Raji (cell line): ENCODE measurements around the gene LRMDA.

Experiments used
- POLR2A ChIP-seq: IDR thresholded peaks from 2 replicates; pipeline ENCODE4 v1.6.1; 2011; ENCODE audit warnings: low read depth, low read length, control low read depth; ENCODE audit not compliant: insufficient read depth

Gene LRMDA

DNA sequence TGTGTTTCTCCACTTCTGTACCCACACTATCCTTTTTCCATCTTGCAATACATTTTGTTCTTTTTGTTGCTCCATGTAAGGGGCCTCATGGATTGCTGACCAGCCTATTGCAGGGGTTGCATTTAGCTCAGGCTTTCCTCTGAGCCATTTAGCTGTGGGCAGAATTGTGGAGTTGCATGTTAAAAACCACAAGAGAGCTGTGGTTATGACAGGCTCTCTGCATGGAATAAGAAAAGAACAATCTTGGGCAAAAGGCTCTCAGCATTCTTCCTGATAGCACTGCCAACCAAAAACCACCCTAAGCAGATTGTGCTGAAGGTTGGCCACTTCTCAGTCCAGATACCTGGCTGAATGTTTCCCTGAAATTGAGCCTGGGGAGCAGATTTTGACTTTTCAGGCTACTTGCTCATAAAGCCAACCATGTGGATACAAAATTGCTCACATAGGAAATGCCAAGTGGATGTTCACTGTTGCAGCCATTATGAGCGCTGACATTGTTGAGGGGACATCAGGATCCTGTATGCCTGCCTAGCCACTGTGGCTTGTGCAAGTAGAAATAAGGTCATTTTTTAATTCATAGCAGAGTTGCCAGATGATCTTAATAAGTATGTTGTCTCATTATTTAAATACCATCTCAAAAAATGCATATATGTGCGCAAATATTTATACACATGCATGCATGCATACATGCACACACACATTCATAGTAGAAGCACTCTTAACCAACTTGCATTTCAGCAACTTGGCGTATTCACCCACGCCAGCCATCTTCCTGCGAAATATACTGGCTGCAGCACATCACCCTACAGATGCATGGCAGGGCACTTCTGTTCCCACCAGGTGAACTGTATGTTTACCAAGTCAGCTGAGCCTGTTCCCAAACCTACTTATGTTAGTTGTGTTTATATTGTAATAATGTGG is 695.4 kb downstream of the LRMDA start:
- no peak for TF ChIP-seq POLR2A

DNA sequence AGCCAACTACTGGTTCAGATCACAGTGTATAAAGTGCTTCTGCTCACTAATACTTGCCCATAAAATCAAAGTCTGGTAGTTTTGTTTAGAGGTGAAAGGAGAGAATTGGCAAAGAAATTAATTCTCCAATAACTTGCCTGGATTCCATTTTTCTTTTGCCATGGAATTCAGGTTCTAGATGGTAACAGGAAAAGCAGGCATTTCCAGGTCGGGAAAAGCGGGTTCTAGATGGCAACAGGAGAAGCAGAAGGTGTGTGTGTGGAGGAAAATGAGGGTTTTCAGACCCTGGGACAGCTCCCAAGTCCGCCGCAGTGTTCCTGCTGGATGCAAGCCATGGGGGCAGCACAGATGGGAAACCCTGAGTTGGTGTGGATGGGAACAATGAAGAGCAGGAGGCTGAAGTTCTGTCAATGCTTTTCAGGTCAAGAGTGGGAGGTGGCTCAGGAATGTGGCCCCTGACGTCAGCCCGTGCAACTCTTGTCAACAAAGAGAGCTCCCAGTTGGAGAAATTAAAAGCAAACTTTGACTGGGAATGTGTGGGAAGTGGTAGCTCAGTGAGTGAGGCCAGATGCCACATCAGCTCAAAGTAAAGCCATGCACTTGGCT is 696.7 kb downstream of the LRMDA start:
- no peak for TF ChIP-seq POLR2A

DNA sequence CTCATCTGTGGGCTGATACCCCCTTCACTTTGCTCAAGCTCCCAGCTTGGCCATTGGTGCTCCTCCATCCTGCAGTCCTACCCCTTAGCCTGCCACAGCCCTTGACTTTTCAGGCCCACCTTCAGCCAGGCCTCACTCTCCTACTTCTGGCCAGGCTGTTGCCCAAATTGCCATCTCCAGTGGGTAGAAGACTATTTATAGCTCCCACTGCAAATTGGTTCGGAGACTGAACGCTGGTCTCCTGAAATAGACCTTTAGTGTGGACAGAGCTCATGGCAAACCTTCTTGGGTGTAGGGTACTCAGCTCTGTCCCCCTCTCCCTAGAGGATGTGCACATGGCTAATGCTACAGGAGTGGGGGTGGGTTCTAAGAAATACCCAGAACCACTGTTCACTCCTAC is 697.8 kb downstream of the LRMDA start:
- no peak for TF ChIP-seq POLR2A

DNA sequence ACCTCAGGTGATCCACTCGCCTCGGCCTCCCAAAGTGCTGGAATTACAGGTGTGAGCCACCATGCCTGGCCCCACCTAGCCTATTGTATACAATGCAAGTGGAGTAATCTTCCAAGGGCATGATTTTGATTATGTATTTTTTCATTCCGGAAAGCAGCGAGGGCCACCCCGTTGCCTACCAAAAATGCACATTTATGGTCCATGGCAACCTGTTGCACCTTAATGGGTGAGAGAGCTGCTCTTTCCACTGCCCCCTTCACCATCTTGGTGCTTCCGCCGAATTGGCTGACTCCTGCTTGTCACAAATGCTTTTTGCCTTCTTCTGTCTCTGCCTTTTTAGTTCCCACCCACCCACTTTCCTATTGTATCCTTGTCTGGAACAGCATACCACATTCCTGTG is 699.5 kb downstream of the LRMDA start:
- TF ChIP-seq POLR2A = no peak

DNA sequence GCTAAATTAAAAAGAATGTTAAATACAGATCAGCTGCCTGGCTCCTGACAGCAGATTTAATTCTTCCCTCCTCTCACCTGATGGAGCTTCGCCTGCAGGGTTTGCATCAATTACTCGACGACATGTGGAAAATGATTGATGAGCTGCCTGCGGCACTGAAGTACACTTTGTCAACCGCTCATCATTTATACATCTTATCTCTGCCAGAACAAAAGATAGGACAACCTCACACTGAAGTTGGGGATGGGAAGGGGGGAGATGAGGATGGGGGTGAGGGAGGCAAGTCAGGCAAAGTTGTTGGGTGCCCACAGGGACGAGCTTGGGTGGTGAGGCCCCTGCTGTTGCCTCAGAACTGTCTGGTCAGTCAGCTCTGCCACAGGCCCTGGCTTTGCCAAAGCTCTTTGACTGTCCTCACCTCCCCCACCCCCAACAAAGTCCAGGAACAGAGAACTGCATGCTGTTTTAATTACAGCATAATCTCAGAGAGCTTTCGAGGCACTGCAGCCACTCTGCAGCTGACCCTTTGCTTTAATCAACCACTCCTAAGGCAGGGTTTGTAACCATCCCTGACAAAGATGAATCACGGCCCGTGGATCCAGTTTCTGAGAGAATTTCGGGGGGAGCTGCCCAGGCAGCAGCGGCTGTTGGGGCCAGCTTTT is 702.3 kb downstream of the LRMDA start:
- no peak for TF ChIP-seq POLR2A

DNA sequence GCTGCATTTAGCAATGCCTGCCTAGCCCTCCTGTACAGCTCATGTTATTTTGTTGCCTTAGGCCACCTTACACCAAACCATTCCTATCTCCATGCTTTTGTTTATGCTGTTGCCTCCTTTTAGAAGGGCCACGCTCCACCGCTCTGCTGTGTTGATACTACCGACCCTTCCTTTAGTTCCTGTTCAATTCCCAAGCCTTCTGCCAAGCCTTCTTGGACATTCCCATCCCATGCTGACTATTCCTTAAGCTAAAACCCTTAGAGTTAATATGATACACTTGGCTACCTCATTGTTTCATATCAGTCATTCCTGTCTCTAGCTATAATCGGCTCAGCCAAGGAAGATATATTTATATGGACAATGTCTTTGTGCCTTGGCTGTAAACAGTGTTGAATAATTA is 705.5 kb downstream of the LRMDA start:
- TF ChIP-seq POLR2A = no peak

DNA sequence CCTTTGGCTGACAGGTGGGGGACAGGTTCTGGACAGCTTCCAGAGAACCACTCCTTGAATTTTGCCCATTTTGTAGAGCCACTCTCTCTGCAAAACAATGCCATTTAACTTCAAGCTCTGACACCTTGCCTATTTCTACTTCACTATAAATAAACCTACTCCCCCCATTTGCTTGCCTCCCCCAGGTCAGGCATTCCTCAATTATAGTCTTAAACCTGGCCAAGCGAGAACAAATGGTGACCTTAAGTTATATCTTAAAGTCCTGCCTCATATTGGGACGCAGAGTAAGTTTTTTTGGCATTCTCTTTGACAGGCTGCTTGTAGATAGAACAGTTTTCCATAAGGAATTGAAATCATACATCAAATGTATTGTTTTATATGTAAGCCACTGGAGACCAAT is 706.9 kb downstream of the LRMDA start:
- no peak for TF ChIP-seq POLR2A

DNA sequence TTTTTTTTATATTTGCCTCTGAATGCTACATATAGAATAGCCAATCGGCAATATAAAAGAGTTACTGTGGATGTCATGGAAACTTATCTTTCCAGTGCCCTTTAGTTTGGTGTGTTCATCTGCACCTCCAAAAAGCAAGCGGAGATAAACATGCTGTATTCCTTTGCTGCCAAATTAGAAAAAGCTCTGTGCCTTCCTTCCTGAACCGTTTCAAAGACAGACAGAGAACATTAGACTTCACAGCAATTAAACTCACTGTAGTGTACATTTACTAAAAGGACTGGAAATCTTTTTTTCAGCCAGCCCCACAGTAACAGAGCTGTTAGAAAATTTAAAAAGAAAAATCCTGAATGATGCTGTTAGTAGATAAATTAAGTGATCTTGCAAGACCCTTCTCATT is 707.5 kb downstream of the LRMDA start:
- TF ChIP-seq POLR2A = no peak

DNA sequence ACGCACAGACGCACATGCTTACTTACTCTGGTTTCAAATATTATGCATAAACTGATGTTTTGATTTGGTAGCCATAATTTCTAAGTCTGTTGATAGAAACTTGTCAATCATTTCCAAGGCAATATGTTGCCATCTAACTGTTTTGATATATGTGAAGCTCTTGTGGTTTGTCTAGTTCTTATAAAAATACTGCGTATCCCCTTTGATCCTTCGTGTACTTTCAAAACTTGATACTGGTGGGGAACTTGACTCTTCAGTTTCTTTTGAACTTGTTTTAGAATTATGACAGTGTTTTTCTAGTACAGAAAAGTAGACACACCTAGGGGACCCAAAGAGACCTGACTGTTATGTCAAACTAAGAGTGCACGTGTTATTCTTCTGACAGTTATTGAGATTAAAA is 708.0 kb downstream of the LRMDA start:
- no peak for TF ChIP-seq POLR2A

DNA sequence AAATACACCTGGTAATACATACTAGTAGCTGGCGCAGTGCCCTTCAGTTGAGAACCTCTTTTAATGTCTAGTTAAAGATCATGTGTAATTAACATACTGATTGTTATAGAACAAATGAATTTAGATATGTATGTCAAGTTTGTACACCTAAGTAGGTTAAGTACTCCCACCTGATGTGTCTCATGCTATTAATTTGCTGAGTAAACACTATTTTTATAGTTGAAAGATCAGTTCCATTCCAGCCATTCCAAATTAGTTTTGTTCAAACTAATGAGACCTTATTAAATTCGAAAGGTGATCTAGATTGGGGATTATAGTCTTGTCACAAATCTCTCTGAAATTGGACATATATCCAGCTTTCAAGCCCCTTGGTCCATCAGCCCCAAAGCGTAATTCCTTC is 710.0 kb downstream of the LRMDA start:
- no peak for TF ChIP-seq POLR2A

DNA sequence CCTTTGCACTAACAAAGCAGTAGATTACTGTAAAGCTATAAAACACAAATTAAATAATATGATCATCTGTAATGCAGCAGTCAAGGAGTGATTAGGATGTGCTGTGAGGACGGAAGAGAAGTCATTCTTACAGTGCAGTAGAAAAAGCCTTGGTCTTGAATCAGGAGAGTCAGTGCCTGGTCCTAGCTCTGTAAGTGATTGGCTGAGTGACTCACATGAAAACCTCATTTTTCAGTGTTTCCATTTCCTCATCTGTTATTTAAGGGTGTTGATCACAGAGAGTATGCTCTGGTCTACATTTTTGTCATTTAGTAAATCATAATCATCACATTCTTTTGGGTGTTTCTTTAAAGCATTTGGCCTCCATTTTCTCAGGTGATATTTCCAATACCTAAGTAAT is 717.8 kb downstream of the LRMDA start:
- no peak for TF ChIP-seq POLR2A

DNA sequence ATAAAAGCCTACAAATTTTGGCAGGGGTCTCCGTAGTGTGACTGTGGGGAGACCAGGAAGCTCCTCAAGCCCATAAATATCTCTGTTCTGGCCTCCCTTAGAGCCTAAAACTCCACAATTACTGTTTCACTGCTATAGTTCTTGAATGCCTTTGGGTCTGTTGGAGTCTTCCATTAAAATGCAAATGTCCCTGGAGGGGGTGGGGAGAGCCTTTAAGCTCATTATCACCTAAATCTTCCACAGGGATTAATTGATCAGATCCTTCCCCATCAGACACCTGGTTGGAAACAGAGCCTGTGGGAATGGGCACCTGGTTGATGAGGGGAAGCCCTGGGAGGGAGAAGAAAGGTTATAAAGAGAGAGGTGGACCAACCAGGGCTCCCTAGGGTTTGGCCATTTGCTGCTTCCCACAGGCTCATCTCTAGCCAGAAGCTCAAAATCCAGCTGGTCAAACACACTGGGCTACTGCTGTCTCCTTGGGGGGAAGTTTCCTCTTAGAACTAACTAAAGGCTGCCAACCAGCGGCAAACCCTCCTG is 718.2 kb downstream of the LRMDA start:
- no peak for TF ChIP-seq POLR2A

DNA sequence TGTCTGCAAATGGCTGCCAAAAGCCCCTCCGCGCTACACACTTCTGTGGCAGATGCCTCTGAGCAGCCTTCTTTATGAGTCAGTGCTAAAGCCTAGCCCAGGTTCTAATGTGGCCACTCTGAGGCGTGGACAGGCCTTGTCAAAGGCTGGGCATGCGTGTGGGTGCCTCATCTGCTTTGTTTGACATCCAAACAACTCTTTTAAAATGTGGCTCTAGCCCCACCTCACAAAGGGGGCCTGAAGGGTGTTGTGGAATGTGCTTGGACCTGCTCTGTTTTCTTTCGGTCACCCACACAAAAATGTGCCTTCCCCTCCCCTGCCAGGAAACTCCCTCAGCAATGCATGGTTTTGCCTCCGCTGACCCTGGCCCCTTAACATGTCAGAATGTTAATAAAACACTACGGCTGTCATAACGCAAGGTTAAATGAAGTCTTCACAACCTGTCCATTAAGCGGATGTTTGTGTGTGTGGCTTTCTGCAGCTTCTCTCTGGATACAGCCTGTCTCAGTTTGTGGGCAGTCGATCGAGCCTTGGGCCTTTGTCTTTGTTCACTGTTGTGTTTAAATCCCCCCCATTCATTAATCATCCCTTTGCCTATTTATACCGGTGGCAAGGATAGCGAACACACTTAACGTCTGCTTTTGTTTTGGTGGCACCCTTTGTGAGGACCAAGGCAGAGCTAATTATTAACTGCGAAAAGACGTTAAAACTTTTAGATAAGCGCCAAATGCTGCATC is 718.9 kb downstream of the LRMDA start:
- TF ChIP-seq POLR2A = no peak

DNA sequence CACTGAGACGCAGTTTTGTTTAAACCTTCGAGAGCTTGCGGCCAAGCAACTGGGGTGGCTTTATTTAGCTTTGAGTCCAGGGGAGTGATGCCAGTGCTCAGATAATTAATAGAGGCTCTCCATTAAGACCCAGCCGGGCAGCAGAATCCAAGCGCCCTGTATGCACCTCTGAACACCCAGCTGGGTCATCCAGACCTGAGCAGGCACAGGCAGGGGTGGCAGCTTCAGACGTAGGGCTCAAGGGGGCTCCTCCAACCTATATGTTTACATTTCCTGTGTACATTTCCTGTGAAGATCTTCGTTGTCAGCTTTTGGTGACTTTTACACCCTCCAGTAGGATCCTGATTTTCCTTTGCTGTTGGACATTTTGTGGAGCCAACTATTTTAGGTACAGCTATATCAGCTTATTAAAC is 719.5 kb downstream of the LRMDA start:
- no peak for TF ChIP-seq POLR2A

DNA sequence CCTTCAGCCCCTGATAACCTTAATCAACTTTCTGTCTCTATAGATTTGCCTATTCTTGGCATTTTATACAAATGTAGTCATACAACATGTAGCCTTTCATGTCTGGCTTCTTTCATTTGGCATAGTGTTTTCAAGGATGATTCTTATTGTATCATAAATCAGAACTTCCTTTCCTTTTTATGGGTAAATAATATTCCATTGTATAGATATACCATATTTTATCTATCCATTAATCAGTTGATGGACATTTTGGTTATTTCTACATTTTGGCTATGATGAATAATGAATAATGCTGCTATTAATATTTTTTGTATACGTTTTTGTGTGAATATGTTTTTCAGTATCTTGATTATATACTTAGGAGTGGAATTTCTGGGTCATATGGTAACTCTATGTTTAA is 720.8 kb downstream of the LRMDA start:
- TF ChIP-seq POLR2A = no peak
